Effector memory CD4-positive, alpha-beta T cell (primary cell): Measurements from ENCODE around the gene C19orf38.
"Not testable (repeated sequence)": the region's sequence is repeated elsewhere in the genome, so short reads cannot be mapped to it uniquely, and the experiment has no call there.

Source experiments
- DNase-seq, 3 donors: peaks; one replicate each; pipeline ENCODE4 v3.0.0-alpha.2; 2020
- H3K27ac ChIP-seq: 2 replicates; pipeline ENCODE4 v1.7.0; 2013; ENCODE audit warnings: mild to moderate bottlenecking, low read length, moderate library complexity; ENCODE audit not compliant: insufficient read depth, poor library complexity, severe bottlenecking
- H3K27me3 ChIP-seq: replicated peaks from 2 replicates; pipeline ENCODE4 v1.7.0; 2013; ENCODE audit warnings: mild to moderate bottlenecking, low read length; ENCODE audit not compliant: insufficient read depth, control insufficient read depth, poor library complexity, severe bottlenecking
- H3K36me3 ChIP-seq: 2 replicates; pipeline ENCODE4 v1.7.0; 2013; ENCODE audit warnings: mild to moderate bottlenecking, low read length, moderate library complexity; ENCODE audit not compliant: control insufficient read depth, insufficient read depth
- H3K4me1 ChIP-seq: 2 replicates; pipeline ENCODE4 v1.7.0; 2013; ENCODE audit warnings: low read length, mild to moderate bottlenecking; ENCODE audit not compliant: control insufficient read depth, insufficient read depth, poor library complexity, severe bottlenecking
- H3K4me3 ChIP-seq: 2 replicates; pipeline ENCODE4 v1.7.0; 2013; ENCODE audit warnings: low read length, low read depth, mild to moderate bottlenecking; ENCODE audit not compliant: insufficient read depth, poor library complexity, severe bottlenecking
- H3K9me3 ChIP-seq: 2 replicates; pipeline ENCODE4 v1.7.0; 2013; ENCODE audit warnings: mild to moderate bottlenecking, low read length, moderate library complexity; ENCODE audit not compliant: control insufficient read depth

The C19orf38 gene

DNA sequence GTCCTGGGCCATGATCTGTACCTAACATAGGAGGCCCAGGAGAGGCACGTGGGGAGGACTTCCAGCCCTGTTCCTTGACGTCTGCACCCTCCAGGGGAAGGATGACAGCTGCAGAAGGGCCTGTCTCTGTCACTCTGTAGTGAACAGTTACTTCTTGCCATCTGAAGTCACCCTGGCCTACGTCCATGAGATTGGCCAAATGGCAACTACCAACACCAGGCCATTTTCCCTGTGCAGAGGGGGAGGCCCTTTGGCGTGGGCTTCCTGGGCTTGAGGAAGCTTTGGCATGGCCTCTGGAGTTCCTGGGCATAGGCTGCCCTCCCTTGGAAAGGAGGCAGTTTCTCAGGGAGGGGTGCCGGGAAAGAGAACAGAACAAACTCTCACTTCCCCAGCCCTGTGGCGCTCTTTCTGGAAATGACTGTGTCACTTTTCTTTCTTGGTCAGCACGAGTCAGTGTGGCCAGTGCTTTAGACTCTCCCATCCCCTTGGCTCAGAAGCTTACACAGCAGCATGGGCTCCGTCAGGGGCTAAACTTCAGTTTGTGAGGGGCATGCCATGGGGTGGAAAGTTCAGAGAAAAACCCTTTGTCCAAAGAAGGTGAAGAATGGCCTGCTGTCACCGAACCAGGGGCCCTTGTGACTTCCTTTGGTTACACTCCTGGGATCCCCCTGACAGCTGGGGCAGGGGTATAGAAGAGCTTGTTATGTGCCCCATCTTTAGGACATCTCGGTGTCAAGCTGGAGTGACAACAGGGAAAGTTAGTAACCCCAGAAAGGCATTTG lies 28.4 kb downstream of the C19orf38 start:
- Histone ChIP-seq H3K4me3 (no peak overlapping the region), H3K4me1 (peaks cover 8% of the 10 kb centered on the region), H3K36me3 (no peaks in the 10 kb centered on the region), H3K27ac (no peak overlapping the region), H3K27me3 (no peaks in the 10 kb centered on the region), H3K9me3 (no peaks in the 10 kb centered on the region)
- no peak for DNase-seq

DNA sequence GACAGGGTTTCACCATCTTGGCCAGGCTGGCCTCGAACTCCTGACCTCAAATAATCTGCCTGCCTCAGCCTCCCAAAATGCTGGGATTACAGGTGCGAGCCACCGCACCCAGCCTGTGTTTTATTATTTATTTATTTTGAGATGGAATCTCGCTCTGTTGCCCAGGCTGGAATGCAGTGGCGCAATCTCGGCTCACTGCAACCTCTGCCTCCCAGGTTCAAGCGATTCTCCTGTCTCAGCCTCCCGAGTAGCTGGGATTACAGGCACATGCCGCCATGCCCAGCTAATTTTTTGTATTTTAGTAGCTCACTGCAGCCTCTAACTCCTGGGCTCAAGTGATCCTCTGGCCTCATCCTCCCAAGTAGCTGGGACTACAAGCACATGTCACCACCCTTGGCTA lies 29.4 kb downstream of the C19orf38 start:
- H3K36me3 ChIP-seq, H3K27me3 ChIP-seq, H3K4me1 ChIP-seq, DNase-seq, H3K27ac ChIP-seq, H3K4me3 ChIP-seq, H3K9me3 ChIP-seq: not testable (repeated sequence)

DNA sequence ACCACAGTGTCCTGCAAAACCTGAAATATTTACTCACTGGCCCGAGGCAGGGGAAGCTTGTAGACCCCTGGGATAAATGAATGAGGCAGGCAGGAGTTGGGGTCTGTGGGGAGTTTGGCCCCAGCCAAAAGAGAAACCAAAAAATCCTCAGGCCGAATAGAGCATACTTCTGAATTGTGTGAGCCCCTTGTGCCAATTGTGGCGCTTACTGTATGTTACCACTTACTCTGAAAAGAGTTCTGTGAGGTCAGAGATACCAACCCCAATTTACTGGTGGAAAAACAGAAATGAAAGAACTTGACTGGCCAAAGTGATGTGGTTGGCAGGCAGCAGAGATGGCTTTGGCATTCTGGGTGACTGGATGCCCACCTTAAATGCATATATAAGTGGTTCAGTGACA lies 30.0 kb downstream of the C19orf38 start:
- H3K4me1 ChIP-seq, result peaks cover 3% of the 10 kb centered on the region
- H3K4me3 ChIP-seq, result no peak overlapping the region
- no peak for DNase-seq
- no peaks in the 10 kb centered on the region for H3K27me3 ChIP-seq
- H3K27ac ChIP-seq, result no peak overlapping the region
- no peaks in the 10 kb centered on the region for H3K9me3 ChIP-seq
- no peaks in the 10 kb centered on the region for H3K36me3 ChIP-seq

DNA sequence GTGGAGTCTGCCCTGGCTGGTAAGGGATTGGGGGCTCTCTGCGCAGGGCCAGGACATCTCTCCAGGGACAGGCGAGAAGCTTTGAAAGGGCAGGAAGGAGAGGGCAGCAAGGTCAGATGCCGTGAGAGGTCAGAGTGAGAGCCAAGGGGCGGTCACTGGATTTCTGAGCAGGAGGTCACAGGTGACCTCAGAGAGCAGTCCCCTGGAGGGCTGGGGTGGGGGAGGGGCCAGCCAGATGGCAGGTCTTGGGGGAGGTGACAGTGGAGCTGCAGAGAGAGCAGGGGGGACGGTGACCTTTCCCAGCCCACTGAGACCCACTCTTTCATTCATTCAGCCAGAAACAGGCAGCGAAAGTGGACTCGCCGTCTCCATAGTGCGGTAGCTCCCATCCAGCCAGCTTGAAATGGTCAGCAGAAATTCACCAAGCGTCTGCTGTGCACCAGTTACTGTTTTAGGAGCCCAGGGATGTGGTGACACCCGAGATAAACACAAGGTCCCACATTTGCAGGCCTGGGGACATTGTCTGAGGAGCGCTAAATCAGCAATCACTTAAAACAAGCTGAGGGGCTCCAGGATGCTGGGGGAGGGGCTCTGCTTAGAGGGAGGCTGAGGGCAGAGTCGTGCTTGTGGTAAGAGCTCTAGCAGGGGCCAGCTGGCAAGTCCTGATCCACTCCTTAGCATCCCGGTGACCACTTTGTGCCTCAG lies 33.3 kb downstream of the C19orf38 start:
- H3K27me3 ChIP-seq, result no peaks in the 10 kb centered on the region
- no peaks in the 10 kb centered on the region for H3K36me3 ChIP-seq
- H3K4me3 ChIP-seq, result no peak overlapping the region
- no peak for DNase-seq
- peaks cover 3% of the 10 kb centered on the region for H3K4me1 ChIP-seq
- no peak overlapping the region for H3K27ac ChIP-seq
- no peaks in the 10 kb centered on the region for H3K9me3 ChIP-seq

DNA sequence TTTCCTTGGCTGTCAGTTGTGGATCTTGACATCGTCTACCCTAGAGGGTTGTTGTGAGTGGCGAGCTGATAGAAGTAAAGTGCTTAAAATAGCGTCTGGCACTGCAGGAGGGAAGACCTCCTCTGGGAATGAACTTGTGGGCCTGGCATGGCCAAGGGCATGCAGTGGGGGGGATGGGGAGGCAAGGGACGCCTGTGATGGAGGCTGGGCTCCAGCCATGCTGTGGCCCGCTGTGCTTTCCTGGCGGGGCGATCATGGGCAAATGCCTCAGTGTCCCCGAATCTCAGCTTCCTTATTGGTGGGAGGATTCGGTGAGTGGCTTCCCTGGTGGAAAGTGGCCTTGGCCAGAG lies 33.9 kb downstream of the C19orf38 start:
- H3K36me3 ChIP-seq, result no peaks in the 10 kb centered on the region
- H3K9me3 ChIP-seq, result no peaks in the 10 kb centered on the region
- H3K4me3 ChIP-seq, result no peak overlapping the region
- H3K27ac ChIP-seq, result no peak overlapping the region
- H3K27me3 ChIP-seq, result no peaks in the 10 kb centered on the region
- H3K4me1 ChIP-seq, result peaks cover 3% of the 10 kb centered on the region
- no peak for DNase-seq

DNA sequence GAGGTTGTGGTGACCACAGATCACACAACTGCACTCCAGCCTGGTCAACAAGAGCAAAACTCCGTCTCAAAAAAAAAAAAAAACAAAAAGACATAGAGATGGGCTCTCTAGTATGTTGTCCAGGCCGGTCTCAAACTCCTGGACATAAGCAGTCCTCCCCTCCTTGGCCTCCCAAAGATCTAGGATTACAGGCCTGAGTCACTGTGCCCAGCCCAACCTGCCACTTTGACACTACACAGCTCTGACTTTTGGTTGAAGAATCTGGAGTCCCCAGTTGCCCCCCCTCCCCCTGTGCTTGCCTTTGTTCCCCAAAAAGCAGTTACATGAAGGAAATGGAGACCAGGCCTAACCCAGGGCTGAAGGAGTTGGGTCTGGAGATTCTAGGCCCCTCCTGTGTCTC lies 36.1 kb downstream of the C19orf38 start:
- Histone ChIP-seq H3K36me3 (no peaks in the 10 kb centered on the region), H3K27ac (no peak overlapping the region), H3K27me3 (no peaks in the 10 kb centered on the region), H3K4me3 (no peak overlapping the region), H3K4me1 (no peaks in the 10 kb centered on the region), H3K9me3 (no peaks in the 10 kb centered on the region)
- DNase-seq, result no peak

DNA sequence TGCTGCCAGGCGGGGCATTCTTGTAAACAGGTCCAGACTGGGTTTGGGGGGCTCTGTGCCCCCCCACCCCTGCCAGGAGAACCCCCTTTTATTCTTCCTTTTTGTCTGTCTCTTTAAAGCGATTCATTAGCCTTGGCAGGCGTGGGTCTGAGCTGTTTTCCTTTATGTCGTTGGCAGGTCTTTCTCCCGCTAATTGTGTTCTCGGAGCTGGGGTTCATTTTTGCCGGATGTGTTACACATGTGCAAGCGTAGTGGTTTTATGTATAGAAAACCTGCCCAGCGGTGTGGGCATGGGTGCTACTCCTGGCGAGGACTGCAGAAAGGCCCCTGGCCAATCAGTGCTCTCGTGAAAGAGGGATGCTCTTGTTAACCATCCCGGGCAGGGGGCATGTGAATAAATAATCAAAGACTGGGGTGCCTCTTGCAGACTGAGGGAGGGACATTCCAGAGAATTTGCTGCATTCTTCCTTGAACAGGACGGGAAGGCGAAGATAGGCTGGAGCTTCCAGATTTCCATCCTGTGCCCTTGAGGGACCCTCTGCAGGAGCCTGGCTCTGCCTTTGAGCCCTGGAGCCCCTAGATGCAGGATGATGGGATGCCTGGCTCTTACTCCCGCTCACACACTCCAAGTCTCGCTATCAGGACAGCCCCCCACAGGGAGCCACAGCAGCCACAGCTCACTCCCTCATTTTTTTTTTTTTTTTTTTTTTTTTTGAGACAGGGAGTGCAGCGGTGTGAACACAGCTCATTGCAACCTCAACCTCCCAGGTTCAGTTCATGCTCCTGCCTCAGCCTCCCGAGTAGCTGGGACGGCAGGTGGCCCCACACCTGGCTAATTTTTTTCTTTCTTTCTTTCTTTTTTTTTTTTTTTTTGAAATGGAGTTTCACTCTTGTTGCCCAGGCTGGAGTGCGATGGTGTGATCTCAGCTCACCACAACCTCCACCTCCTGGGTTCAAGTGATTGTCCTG lies 37.3 kb downstream of the C19orf38 start:
- Histone ChIP-seq H3K9me3 (no peaks in the 10 kb centered on the region), H3K4me3 (no peak overlapping the region), H3K27me3 (no peaks in the 10 kb centered on the region), H3K27ac (no peak overlapping the region), H3K36me3 (no peaks in the 10 kb centered on the region), H3K4me1 (no peaks in the 10 kb centered on the region)
- no peak for DNase-seq

DNA sequence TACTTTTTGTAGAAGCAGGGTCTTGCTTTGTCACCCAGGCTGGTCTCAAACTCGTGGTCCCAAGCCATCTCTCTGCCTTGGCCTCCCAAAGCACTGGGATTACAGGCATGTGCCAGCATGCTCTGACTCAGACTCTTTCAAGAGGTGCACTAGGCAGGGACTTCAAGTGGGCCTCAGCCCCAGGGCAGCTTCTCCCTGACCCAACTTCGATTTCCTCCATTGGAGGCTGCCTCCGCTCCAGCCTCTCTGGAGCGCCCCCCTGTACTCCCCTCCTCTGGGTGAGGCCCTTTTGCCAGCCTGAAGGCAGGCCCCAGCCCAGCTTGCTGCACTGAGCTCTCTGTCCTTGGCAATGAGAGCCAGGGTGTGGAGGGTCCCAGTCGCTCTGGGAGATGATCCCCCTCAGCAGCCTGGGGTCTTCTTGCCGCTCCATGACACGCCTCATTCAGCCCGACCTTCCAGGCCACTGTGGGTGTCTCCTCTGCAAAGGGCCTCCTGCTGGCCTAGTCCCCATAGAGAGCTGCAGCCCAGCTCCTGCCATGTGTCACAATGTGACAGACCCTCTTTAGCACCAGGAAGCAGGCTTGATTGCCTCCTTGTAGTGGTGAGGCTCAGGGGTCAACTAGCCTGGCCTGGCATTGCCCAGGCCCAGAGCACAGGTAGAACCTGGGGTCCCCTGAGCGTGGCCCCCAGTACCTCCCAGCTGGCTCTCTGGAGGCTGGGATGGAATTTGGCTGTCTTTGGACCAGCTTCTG lies 39.6 kb downstream of the C19orf38 start:
- Histone ChIP-seq H3K27ac (no peak overlapping the region), H3K36me3 (no peaks in the 10 kb centered on the region), H3K4me3 (no peak overlapping the region), H3K9me3 (no peaks in the 10 kb centered on the region), H3K27me3 (no peaks in the 10 kb centered on the region), H3K4me1 (no peaks in the 10 kb centered on the region)
- no peak for DNase-seq

DNA sequence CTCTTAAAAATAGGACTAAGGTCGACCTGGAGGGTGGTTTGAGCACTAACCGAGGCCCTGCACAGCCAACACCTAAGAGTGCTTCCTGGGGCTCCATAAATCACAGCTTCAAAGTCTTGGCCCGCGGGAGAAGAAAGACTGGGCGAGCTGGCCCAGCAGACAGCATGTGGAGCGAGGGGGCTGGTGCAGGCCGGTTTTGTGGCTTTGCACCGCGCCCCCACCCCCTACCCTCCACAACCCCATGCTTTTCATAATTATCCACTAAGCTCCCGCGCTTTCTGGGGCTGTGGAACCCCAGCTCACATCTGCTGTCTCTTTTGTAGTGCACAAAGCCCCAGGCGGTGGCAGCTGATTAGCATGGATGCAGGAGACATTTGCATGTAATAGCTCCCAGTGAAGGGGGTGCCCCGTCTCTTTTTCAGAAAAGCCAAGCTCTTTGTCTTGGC lies 40.2 kb downstream of the C19orf38 start:
- Histone ChIP-seq H3K27me3 (no peaks in the 10 kb centered on the region), H3K9me3 (no peaks in the 10 kb centered on the region), H3K36me3 (no peaks in the 10 kb centered on the region), H3K27ac (no peak overlapping the region), H3K4me1 (no peaks in the 10 kb centered on the region), H3K4me3 (no peak overlapping the region)
- DNase-seq, result no peak
